GM21619 (cell line): Measurements from ENCODE around the gene KSR1.
"Not testable (repeated sequence)": the region's sequence is repeated elsewhere in the genome, so short reads cannot be mapped to it uniquely, and the experiment has no call there.

Experiments
- ATAC-seq: cut with Tn5 transposase; IDR thresholded peaks from one replicate; pipeline ENCODE4 v1.9.1; 2021; ENCODE audit not compliant: unreplicated experiment

The KSR1 gene

GRCh38 chr17:27671591-27671910 is 215.3 kb downstream of the KSR1 start:
- no peak for ATAC-seq

- not testable (repeated sequence) for ATAC-seq
Observed at GRCh38 chr17:27671977-27672480, 215.8 kb downstream of the KSR1 start.

GRCh38 chr17:27674335-27674734 is 218.1 kb downstream of the KSR1 start:
- no peak for ATAC-seq
